IgD-negative memory B cell (primary cell): ENCODE data around the gene EVC. TPM values are rescaled to one million over a fixed set of nuclear protein-coding genes. Genes with fewer than 3 reads are reported as not detected.
A peak's percentile ranks its signal among the peaks of the same experiment; 100 is the strongest.

Source experiments
- H3K27ac Mint-ChIP-seq, 3 donors: one replicate each; pipeline ENCODE4 v1.8.0; 2020 to 2022; ENCODE audit warnings: mild to moderate bottlenecking in 3 of 3, mixed read lengths in 3 of 3, moderate library complexity in 1 of 3
- H3K27me3 Mint-ChIP-seq: one replicate; pipeline ENCODE4 v1.8.0; 2021; ENCODE audit warnings: mixed read lengths
- H3K36me3 Mint-ChIP-seq: one replicate; pipeline ENCODE4 v1.8.0; 2020; ENCODE audit warnings: mild to moderate bottlenecking, mixed read lengths
- H3K4me1 Mint-ChIP-seq, 3 donors: one replicate each; pipeline ENCODE4 v1.8.0; 2020 to 2022; ENCODE audit warnings: mixed read lengths in 3 of 3, mild to moderate bottlenecking in 1 of 3
- H3K4me3 Mint-ChIP-seq, 4 donors: one replicate each; pipeline ENCODE4 v1.8.0; 2020 to 2022; ENCODE audit warnings: mild to moderate bottlenecking in 4 of 4, mixed read lengths in 4 of 4, moderate library complexity in 3 of 4
- H3K9me3 Mint-ChIP-seq, 3 donors: one replicate each; pipeline ENCODE4 v1.8.0; 2020 to 2021; ENCODE audit warnings: mixed read lengths in 3 of 3, mild to moderate bottlenecking in 1 of 3
- polyA plus RNA-seq: library from polyadenylated mRNA; unstranded; fragments of 300-500 nt; fragmentation: Illumina TruSeq; gene quantifications from one replicate; pipeline ENCODE4 v1.2.3, GENCODE V29; 2021

EVC gene
- polyA plus RNA-seq, 1 donor from 2014 or later: 0.05 TPM

- Mint-ChIP-seq H3K4me3 (no peak overlapping the region), H3K27ac (no peak overlapping the region), H3K27me3 (no peaks in the 10 kb centered on the region), H3K36me3 (no peaks in the 10 kb centered on the region), H3K9me3 (peaks cover 5 to 11% (median 10%) of the 10 kb centered on the region in 3 donors), H3K4me1 (no peaks in the 10 kb centered on the region)
These were observed 62.2 kb downstream of the EVC start for GRCh38 chr4:5773271-5773555.

DNA sequence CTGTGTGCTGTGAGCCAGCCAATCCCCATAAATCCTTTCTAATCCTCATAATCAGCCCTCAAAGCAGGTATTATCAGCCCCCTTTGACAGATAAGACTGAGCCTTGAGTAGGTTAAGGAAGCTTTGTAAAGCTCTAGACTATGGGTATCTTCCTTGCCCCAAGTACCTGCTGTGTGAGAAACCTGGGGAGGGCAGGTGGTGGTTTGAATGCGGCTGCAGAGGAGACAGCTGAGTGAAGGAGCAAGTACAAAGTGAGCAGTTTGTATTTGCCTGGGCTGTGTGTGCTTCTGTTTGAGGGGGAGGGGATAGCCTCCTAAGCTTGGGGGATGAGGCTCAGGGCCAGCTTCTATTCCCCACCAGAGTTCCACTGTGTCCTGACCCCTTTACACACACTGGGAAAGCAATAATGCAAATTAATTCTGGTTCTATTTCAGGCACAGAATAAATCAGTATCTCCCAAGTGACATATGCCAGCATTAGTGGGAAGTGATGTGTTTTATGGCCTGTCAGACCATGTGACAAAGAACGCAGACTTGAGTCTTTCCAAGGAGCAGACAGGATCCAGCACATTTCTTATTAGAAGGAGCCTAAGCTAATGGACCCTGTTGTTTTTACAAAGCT lies 63.5 kb downstream of the EVC start:
- Mint-ChIP-seq H3K36me3 (no peaks in the 10 kb centered on the region), H3K27ac (peak overlapping the region in 1 of 3 donors; percentile 62), H3K9me3 (peaks cover 5 to 10% (median 7%) of the 10 kb centered on the region in 3 donors)

DNA sequence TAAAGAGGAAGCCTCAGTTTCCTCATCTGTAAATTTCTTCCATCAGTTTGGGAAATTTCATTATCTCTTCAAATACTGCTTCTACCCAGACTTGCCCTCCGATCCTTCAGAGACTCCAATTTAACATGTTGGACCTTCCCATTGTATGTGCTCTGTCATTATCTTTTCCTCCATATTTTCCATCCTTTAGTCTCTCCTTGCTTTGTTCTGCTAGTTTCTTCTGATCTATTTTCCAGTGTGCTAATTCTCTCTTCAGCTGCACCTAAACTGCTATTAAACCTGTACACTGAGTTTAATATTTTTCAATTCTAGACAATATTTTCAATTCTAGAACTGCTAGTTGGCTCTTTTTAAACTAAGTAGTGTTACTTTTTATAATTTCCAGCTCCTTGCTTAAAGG lies 65.5 kb downstream of the EVC start:
- H3K36me3 Mint-ChIP-seq: no peaks in the 10 kb centered on the region
- H3K4me1 Mint-ChIP-seq: no peaks in the 10 kb centered on the region
- H3K9me3 Mint-ChIP-seq: peaks cover 5 to 10% (median 5%) of the 10 kb centered on the region in 3 donors
- no peak overlapping the region for H3K4me3 Mint-ChIP-seq
- H3K27me3 Mint-ChIP-seq: no peaks in the 10 kb centered on the region
- H3K27ac Mint-ChIP-seq: peak overlapping the region in 1 of 3 donors; percentile 34

More for the DNA sequence above, 63.5 kb downstream of the EVC start:
- Mint-ChIP-seq H3K4me1 (no peaks in the 10 kb centered on the region), H3K27me3 (no peaks in the 10 kb centered on the region), H3K4me3 (no peak overlapping the region)

- Mint-ChIP-seq H3K36me3 (peaks cover 1% of the 10 kb centered on the region), H3K4me3 (peak overlapping the region in 1 of 4 donors; percentile 45)
These were observed 70.0 kb downstream of the EVC start for GRCh38 chr4:5780831-5781480.

GRCh38 chr4:5781691-5782090 lies 70.7 kb downstream of the EVC start:
- Mint-ChIP-seq H3K27ac (no peak overlapping the region), H3K4me3 (no peak overlapping the region), H3K27me3 (no peaks in the 10 kb centered on the region), H3K9me3 (peaks cover under 1 to 7% (median 3%) of the 10 kb centered on the region in 3 donors), H3K4me1 (no peaks in the 10 kb centered on the region), H3K36me3 (peaks cover 1% of the 10 kb centered on the region)

More at GRCh38 chr4:5780831-5781480, 70.0 kb downstream of the EVC start:
- Mint-ChIP-seq H3K27me3 (no peaks in the 10 kb centered on the region), H3K27ac (no peak overlapping the region), H3K9me3 (peaks cover 4 to 7% (median 6%) of the 10 kb centered on the region in 3 donors), H3K4me1 (no peaks in the 10 kb centered on the region)

- H3K4me3 Mint-ChIP-seq: peak overlapping the region in 1 of 4 donors; percentile 17
- H3K27ac Mint-ChIP-seq: no peak overlapping the region
- no peaks in the 10 kb centered on the region for H3K27me3 Mint-ChIP-seq
- no peaks in the 10 kb centered on the region for H3K4me1 Mint-ChIP-seq
- H3K36me3 Mint-ChIP-seq: peaks cover 1% of the 10 kb centered on the region
- H3K9me3 Mint-ChIP-seq: peaks cover 0 to 7% (median 3%) of the 10 kb centered on the region in 3 donors
These were observed 72.0 kb downstream of the EVC start for GRCh38 chr4:5782829-5783476.

DNA sequence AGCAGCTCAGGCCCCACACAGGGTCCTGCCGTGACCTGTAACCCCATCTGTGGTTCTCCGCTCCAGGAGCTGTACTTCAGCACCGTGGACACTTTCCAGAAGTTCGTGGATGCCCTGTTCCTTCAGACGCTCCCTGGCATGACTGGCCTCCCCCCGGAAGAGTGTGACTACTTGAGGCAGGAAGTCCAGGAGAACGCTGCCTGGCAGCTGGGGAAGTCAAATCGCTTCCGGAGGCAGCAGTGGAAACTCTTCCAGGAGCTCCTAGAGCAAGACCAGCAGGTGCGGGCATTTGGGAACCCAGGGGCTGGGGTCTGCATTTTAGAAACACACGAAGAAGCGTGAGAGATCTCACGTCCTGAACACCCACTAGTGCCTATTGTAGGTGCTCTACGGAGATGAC lies 72.5 kb downstream of the EVC start:
- no peaks in the 10 kb centered on the region for H3K4me1 Mint-ChIP-seq
- H3K27ac Mint-ChIP-seq: no peak overlapping the region

DNA sequence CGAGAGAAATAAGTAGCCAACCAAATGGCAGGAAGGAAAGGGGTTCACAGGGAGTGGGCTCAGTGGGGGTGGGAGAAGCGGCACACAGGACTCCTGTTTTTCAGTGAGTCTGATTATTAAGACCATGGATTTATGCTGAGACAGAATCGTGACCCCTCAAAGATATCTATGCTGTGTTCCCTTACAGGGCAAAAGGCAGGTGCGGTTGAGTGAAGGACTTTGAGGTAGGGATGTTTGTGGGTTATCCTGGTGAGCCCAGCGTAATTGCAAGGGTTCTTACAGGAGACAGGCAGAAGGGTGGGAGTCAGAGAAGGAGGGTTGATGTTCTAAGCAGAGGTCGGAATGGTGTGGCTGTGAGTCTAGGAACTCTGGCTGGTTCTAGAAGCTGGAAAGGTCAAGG lies 73.0 kb downstream of the EVC start:
- no peaks in the 10 kb centered on the region for H3K4me1 Mint-ChIP-seq
- no peak overlapping the region for H3K4me3 Mint-ChIP-seq
- peaks cover 1% of the 10 kb centered on the region for H3K36me3 Mint-ChIP-seq
- H3K27ac Mint-ChIP-seq: peak overlapping the region in 1 of 3 donors; percentile 8
- H3K27me3 Mint-ChIP-seq: no peaks in the 10 kb centered on the region
- peaks cover 0 to 7% (median 3%) of the 10 kb centered on the region in 3 donors for H3K9me3 Mint-ChIP-seq

More for the DNA sequence above, 72.5 kb downstream of the EVC start:
- Mint-ChIP-seq H3K36me3 (peaks cover 1% of the 10 kb centered on the region), H3K27me3 (no peaks in the 10 kb centered on the region), H3K4me3 (no peak overlapping the region), H3K9me3 (peaks cover 0 to 7% (median 3%) of the 10 kb centered on the region in 3 donors)

DNA sequence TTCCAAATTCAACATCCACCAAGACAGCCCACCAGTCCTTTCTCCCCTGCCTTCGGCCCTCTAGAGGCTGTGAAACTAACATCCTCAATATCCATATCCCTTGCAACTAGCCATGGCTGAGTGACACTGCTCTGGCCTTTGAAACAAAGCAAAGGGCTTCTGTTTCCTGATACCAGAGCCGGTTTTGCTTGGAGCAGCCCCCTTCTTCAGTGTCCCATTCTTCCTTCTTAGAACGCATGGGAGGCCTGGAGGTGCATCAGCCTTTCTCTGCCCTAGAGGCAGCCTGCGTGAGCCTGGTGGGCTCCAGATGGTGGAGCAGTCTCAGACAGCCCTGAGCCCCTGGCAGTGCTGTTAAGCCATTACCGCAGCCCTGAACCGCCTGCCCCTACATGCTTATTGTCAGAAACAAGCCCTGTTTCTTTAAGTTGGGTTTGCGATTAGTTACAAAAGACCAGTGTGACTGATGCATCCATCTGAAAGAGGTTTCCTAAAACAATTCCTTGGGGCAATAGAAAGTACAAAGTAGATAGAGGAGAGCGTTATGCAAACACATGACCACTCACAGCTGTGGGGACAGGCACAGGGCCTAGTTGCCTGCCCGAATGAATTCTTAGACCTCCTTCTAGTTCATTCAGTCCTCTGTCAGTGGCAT lies 74.1 kb downstream of the EVC start:
- Mint-ChIP-seq H3K4me3 (no peak overlapping the region), H3K27me3 (no peaks in the 10 kb centered on the region), H3K9me3 (peaks cover 0 to 7% (median 3%) of the 10 kb centered on the region in 3 donors), H3K4me1 (no peaks in the 10 kb centered on the region), H3K36me3 (peaks cover 1% of the 10 kb centered on the region), H3K27ac (no peak overlapping the region)

DNA sequence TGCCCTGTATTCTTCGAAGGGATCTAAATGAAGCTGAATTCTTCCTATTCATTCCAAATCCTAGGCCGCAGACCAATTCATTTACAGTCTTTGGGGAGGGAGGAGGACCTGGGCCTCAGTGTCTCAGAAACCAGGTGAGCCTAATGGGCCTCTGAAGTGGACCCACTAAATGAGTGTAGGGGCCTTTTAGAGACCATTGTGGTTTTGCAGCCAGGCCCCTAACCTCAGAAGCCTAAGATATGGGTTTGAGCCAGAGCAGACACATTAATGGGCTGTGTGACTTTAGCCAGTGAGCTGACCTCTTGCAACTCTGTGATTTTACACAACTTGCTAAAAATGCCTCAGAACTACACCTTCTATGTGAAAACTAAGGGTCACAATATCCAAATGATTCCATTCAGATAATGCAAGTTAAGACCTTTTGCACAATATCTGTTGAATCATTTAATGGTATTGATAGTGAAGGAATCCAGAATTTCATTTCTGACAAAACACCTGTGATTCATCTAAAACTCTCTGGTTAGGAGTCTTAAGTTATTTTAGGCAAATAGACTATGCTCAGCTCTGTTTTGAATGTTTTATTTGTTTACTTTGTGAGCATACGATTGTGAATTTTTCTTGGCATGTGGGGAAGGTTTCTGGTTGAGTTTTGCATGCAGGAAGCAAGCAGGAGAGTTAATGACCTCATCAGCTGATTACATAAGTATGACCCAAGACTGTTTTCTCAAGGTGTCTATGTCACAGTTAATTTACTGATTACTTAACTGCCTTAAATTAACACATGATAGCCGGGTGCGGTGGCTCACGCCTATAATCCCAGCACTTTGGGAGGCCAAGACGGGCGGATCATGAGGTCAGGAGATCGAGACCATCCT lies 75.0 kb downstream of the EVC start:
- Mint-ChIP-seq H3K27ac (no peak overlapping the region), H3K4me3 (no peak overlapping the region), H3K9me3 (peaks cover 0 to 7% (median 3%) of the 10 kb centered on the region in 3 donors), H3K36me3 (peaks cover 1% of the 10 kb centered on the region), H3K4me1 (no peaks in the 10 kb centered on the region), H3K27me3 (no peaks in the 10 kb centered on the region)

DNA sequence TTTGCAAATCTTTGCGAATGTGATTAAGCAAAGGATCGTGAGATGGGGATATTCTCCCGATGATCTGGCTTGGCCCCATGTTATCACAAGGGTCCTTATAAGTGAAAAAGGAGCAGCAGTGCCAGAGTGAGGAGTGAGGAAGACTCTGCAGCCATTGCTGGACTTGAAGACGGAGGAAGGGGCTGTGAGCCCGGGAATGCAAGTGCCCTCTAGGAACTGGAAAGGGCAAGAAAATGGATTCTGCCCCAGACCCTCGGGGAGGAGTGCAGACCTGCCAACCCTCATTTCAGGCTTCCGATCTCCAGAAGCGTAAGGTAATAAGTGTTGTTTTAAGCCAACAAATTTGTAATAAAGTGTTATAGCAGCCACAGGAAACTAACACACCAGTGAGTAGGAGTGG lies 76.3 kb downstream of the EVC start:
- Mint-ChIP-seq H3K36me3 (peaks cover 1% of the 10 kb centered on the region), H3K4me1 (no peaks in the 10 kb centered on the region), H3K27ac (no peak overlapping the region), H3K27me3 (no peaks in the 10 kb centered on the region), H3K4me3 (no peak overlapping the region), H3K9me3 (peaks cover 0 to 7% (median 3%) of the 10 kb centered on the region in 3 donors)

DNA sequence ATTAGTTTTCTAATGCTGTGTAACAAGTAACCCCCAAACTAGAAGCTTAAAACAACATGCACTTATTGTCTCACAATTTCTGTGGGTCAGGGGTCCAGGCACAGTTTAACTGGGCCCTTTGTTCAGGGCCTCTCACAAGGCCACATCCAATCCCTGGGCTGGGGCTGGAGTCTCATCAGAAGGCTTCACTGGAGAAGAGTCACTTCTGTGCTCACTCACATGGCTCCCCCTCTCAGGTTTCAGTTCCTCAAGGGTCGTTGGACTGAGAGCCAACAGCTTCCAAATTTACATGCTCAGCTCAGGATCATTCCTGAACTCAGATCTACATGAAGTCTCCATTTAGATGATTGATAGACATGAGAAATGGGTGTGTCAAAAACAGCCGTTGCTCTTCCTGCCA lies 77.1 kb downstream of the EVC start:
- Mint-ChIP-seq H3K4me1 (no peaks in the 10 kb centered on the region), H3K36me3 (no peaks in the 10 kb centered on the region)

GRCh38 chr4:5789141-5789540 lies 78.1 kb downstream of the EVC start:
- H3K4me3 Mint-ChIP-seq: no peak overlapping the region
- H3K27ac Mint-ChIP-seq: no peak overlapping the region
- no peaks in the 10 kb centered on the region for H3K27me3 Mint-ChIP-seq
- no peaks in the 10 kb centered on the region for H3K4me1 Mint-ChIP-seq
- H3K9me3 Mint-ChIP-seq: peaks cover 0 to 3% (median 2%) of the 10 kb centered on the region in 3 donors
- no peaks in the 10 kb centered on the region for H3K36me3 Mint-ChIP-seq

More for the DNA sequence above, 77.1 kb downstream of the EVC start:
- Mint-ChIP-seq H3K27me3 (no peaks in the 10 kb centered on the region), H3K27ac (no peak overlapping the region), H3K4me3 (no peak overlapping the region), H3K9me3 (peaks cover 0 to 3% (median 2%) of the 10 kb centered on the region in 3 donors)

DNA sequence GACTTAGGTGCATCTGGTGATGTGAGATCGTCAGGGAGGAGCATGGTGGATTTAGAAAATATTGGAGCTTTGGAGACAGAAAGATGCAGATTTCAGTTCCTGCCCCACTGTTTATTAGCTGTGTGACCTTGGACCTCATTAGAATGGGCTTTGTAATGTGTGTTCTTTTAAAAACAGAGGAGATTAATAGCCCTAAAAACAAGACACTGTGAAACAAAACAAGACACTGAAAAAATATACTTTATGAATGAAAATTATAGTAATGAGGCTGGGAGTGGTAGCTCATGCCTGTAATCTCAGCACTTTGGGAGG lies 79.5 kb downstream of the EVC start:
- Mint-ChIP-seq H3K36me3 (no peaks in the 10 kb centered on the region), H3K4me3 (no peak overlapping the region), H3K27ac (no peak overlapping the region), H3K4me1 (no peaks in the 10 kb centered on the region), H3K9me3 (peaks cover 2 to 3% (median 3%) of the 10 kb centered on the region in 3 donors), H3K27me3 (no peaks in the 10 kb centered on the region)
